Measurements from ENCODE around the gene TMEM184B. TPM values are rescaled to one million over a fixed set of nuclear protein-coding genes. Genes with fewer than 3 reads are reported as not detected.

The TMEM184B gene
- total and polyA plus RNA-seq, 12 donors = 20.8 to 51.6 (median 42.3) TPM

DNA sequence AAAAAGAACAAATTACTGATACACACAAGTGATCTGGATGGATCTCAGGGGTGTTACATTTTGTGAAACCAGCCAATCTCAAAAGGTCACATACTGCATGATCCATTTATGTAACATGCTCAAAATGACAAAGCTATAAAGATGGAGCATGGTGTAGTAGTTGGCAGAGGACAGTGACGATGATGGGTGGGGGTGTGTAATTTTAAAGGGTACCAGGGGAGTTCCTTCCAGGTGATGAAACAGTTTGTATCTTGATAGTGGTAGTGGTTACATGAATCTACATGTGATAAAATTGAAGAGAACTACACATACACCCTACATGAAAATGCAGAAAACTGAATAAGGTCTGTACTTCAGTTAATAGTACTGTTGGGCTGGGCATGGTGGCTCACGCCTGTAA, 17.1 kb downstream of the TMEM184B start:
- DNase-seq = no peak
- no peaks in the 10 kb centered on the region for H3K36me3 ChIP-seq
- H3K27me3 ChIP-seq = no peaks in the 10 kb centered on the region
- peaks cover 16 to 91% (median 77%) of the 10 kb centered on the region in 9 donors for H3K4me1 ChIP-seq
- peak overlapping the region in 6 of 10 donors; percentile 81 to 93 (median 87) for H3K27ac ChIP-seq
- H3K9me3 ChIP-seq = no peaks in the 10 kb centered on the region
- no peak for ATAC-seq
- TF ChIP-seq, protein P1, sequence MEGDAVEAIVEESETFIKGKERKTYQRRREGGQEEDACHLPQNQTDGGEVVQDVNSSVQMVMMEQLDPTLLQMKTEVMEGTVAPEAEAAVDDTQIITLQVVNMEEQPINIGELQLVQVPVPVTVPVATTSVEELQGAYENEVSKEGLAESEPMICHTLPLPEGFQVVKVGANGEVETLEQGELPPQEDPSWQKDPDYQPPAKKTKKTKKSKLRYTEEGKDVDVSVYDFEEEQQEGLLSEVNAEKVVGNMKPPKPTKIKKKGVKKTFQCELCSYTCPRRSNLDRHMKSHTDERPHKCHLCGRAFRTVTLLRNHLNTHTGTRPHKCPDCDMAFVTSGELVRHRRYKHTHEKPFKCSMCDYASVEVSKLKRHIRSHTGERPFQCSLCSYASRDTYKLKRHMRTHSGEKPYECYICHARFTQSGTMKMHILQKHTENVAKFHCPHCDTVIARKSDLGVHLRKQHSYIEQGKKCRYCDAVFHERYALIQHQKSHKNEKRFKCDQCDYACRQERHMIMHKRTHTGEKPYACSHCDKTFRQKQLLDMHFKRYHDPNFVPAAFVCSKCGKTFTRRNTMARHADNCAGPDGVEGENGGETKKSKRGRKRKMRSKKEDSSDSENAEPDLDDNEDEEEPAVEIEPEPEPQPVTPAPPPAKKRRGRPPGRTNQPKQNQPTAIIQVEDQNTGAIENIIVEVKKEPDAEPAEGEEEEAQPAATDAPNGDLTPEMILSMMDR (IDR thresholded peaks at IDR 0.05) = no peak
- intact Hi-C loops (cut with DNase I) = no loop called here
- H3K4me3 ChIP-seq = no peak overlapping the region
- WGBS, 2 donors = 92 to 98% methylated on average over 2 of the region's 2 CpGs

DNA sequence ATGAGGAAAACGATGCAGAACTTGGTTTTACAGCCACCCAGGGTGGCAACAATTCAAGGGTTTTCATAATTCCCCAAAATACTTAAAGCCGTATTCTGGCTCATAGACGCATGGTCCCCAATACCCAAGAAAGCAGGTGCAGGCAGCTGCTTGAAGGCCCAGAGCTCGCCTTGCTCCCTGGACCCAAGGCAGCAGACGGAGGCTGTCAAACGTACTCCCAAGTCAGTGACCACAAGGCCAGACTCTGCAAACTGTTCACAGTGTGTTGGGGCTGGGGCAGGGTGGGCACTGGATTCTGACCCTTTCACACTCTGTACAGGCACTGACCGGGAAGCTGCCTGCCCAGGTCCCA, 21.5 kb downstream of the TMEM184B start:
- H3K27ac ChIP-seq = peak overlapping the region in 2 of 10 donors; percentile 11 to 31
- 79 to 81% methylated on average over 7 of the region's 7 CpGs for WGBS, 2 donors

DNA sequence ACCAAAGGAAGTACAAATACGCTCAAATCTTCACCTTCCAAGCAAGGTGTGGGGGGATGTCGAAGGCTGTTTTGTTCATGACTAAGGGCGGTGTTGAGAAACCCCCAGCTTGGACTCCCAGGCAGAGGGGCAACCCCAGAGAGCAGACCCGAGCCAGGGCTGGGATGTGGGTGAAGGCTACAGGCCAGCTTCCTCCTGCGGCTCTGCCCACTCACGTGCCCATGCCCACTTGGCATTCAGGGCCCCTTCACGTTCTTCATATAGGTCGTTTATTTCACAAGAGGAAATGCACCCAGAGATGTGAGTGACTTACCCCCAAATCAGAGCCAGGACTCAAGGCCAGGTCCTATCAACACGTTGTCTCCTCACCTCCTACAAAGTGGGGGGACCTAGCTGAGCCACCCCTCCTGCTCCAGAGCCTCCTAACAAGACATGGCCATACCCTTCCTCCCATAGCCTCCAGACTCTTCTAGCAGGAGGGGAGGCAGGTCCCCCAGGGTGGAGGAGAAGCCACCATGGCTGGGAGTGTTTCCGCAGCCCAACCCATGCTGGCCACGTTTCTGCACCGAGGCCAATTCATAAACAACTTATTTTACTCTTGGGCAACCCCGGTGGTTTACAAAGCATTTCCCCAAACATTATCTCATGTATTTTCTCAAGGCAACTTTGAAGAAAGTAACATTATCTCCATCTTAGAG, 22.0 kb downstream of the TMEM184B start:
- H3K4me3 ChIP-seq = no peak overlapping the region
- H3K36me3 ChIP-seq = peaks cover 0 to 25% (median 13%) of the 10 kb centered on the region in 9 donors
- no peaks in the 10 kb centered on the region for H3K27me3 ChIP-seq
- TF ChIP-seq, protein P1 (IDR thresholded peaks at IDR 0.05) = no peak
- ATAC-seq = no peak
- DNase-seq = no peak
- peaks cover 7 to 78% (median 48%) of the 10 kb centered on the region in 9 donors for H3K4me1 ChIP-seq
- peaks cover 0 to 7% (median 0%) of the 10 kb centered on the region in 11 donors for H3K9me3 ChIP-seq
- 73% methylated on average over 13 of the region's 13 CpGs for whole genome bisulfite sequencing, 2 donors
- H3K27ac ChIP-seq = peak overlapping the region in 5 of 10 donors; percentile 11 to 47 (median 31)
- intact Hi-C loops (cut with DNase I) = no loop called here

More for the DNA sequence above, 21.5 kb downstream of the TMEM184B start:
- Histone ChIP-seq H3K4me3 (no peak overlapping the region), H3K4me1 (peaks cover 7 to 78% (median 47%) of the 10 kb centered on the region in 9 donors), H3K27me3 (no peaks in the 10 kb centered on the region), H3K9me3 (peaks cover 0 to 7% (median 0%) of the 10 kb centered on the region in 11 donors), H3K36me3 (peaks cover 0 to 20% (median 8%) of the 10 kb centered on the region in 9 donors)
- TF ChIP-seq, protein P1 (IDR thresholded peaks at IDR 0.05) = no peak
- ATAC-seq (peak in 4 of 8 donors; percentile 8 to 29 (median 14)), DNase-seq (no peak)
- intact Hi-C loops (cut with DNase I) = no loop called here

DNA sequence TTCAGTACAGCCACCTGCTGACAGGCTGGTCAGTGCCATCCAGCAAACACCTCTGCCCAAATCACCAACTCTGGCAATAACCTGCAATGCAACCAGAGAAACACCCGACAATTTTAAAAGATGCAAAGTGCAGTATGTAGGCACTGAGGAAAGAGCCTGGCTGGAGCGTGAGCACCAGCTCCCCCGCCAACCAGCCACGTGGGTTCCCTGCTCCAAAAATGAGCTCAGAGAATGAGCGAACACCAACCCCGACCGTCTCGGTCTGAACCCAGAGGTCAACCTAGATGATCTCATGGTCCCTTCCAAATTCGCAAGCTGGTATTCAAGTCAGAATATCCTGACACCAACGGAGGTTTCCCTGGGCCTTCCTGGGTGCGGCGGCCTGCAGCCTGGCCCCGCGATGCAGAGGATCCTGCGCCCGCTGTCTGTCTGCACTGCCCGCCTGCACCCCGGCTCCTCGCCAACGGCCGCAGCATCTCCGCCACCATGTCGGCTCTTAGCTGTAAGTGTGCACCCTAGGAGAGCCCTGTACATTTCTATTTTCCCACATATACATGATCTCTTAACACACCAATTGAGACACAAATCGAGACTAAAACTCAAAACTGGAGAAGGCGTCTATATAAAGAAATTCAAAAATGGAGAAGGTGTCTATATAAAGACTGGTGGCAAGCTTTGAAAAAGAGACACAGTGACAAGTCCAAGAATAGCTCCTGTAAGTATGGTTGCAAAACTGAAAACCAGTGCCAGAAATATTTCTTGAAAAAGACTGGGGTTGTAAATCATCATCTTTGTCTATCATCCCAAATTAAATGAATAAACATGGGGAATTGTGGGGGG, 22.8 kb downstream of the TMEM184B start:
- ATAC-seq = no peak
- H3K27me3 ChIP-seq = no peaks in the 10 kb centered on the region
- no peak overlapping the region for H3K4me3 ChIP-seq
- H3K4me1 ChIP-seq = peaks cover 7 to 73% (median 46%) of the 10 kb centered on the region in 9 donors
- intact Hi-C loops (cut with DNase I) = no loop called here
- H3K9me3 ChIP-seq = peaks cover 0 to 7% (median 0%) of the 10 kb centered on the region in 11 donors
- H3K27ac ChIP-seq = peak overlapping the region in 4 of 10 donors; percentile 17 to 47 (median 36)
- TF ChIP-seq, protein P1 (IDR thresholded peaks at IDR 0.05) = no peak
- DNase-seq = no peak
- WGBS, 2 donors = 91% methylated on average over 25 of the region's 25 CpGs
- peaks cover 0 to 31% (median 17%) of the 10 kb centered on the region in 9 donors for H3K36me3 ChIP-seq
